SH-SY5Y (cell line): Measurements from ENCODE around the gene NFATC2.

ENCODE experiments used
- GATA2 ChIP-seq: IDR thresholded peaks from 2 replicates; pipeline ENCODE4 v1.6.1; 2011; ENCODE audit warnings: mild to moderate bottlenecking, low read depth, low read length
- GATA3 ChIP-seq: IDR thresholded peaks from 2 replicates; pipeline ENCODE4 v1.6.1; 2011; ENCODE audit warnings: low read depth, mild to moderate bottlenecking, low read length, moderate library complexity

DNA sequence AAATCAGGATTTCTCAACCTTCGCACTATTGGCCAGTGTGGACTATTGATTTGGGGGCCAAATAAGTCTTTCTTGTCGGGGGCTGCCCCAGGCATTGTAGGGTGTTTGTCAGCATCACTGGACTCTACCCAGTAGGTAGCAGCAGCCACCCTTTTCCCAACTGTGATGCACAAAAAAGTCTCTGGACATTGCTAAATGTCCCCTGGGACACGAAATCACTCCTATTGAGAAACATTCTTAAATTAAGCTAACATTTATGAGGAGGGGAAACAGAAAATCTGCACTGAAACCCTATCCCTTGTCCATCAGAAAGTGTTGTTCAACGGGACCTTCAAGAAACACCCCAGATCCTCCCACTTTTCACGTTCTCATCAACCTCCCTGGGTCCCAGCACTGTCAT, 54.2 kb downstream of the NFATC2 start:
- TF ChIP-seq GATA2, result no peak
- no peak for TF ChIP-seq GATA3
